Caco-2 (cell line): ENCODE measurements around the gene TOMM5. TPM values are rescaled to one million over a fixed set of nuclear protein-coding genes. Genes with fewer than 3 reads are reported as not detected.

ENCODE experiments used
- BruUV-seq: library from RNA; stranded (reverse); fragments of 400-500 nt; replicated peaks from 2 replicates; lab custom pipeline; 2021; lab: Mats Ljungman, UMichigan
- CTCF ChIA-PET: fragments of 300-600 bp; sonication (Branson Sonifier 250); formaldehyde crosslinking; loops from one replicate; lab custom pipeline; 2022; ENCODE audit warnings: antibody characterized with exemption; lab: Charles Lee
- POLR2A ChIA-PET: fragments of 300-600 bp; sonication (Branson Sonifier 250); formaldehyde crosslinking; loops from one replicate; lab custom pipeline; 2022; ENCODE audit warnings: antibody characterized with exemption; lab: Charles Lee
- DNase-seq, 2 experiments: peaks; one replicate each; pipeline versions ENCODE4 v3.0.0 to v3.0.0-alpha.2; 2020 to 2022
- H3K27me3 ChIP-seq: replicated peaks from 2 replicates; pipeline ENCODE4 v1.6.0; 2011; ENCODE audit warnings: low read length; ENCODE audit not compliant: control insufficient read depth, insufficient read depth
- H3K36me3 ChIP-seq: 2 replicates; pipeline ENCODE4 v1.5.1; 2011; ENCODE audit warnings: low read length; ENCODE audit not compliant: control insufficient read depth, insufficient read depth
- H3K4me1 ChIP-seq: fragments of 250-450 bp; sonication (Bioruptor Pico); 2 replicates; pipeline ENCODE4 v1.5.1; 2020; ENCODE audit warnings: mild to moderate bottlenecking
- H3K4me3 ChIP-seq: 2 replicates; pipeline ENCODE4 v1.5.1; 2011; ENCODE audit warnings: low read depth, mild to moderate bottlenecking, control low read depth, low read length
- H3K9me3 ChIP-seq: fragments of 250-450 bp; sonication (Bioruptor Pico); 2 replicates; pipeline ENCODE4 v1.5.1; 2020; ENCODE audit warnings: mild to moderate bottlenecking, moderate library complexity
- H3K27ac Mint-ChIP-seq: one replicate; pipeline ENCODE4 v1.8.0; 2022; ENCODE audit warnings: mixed read lengths; ENCODE audit not compliant: unreplicated experiment
- H3K27me3 Mint-ChIP-seq: one replicate; pipeline ENCODE4 v1.8.0; 2022; ENCODE audit warnings: mixed read lengths; ENCODE audit not compliant: insufficient read depth, unreplicated experiment
- H3K36me3 Mint-ChIP-seq: one replicate; pipeline ENCODE4 v1.8.0; 2022; ENCODE audit warnings: mild to moderate bottlenecking, mixed read lengths; ENCODE audit not compliant: insufficient read depth, unreplicated experiment
- H3K4me1 Mint-ChIP-seq: one replicate; pipeline ENCODE4 v1.8.0; 2022; ENCODE audit warnings: low read depth, mixed read lengths; ENCODE audit not compliant: unreplicated experiment
- H3K4me3 Mint-ChIP-seq: one replicate; pipeline ENCODE4 v1.8.0; 2022; ENCODE audit warnings: mild to moderate bottlenecking, moderate library complexity, mixed read lengths; ENCODE audit not compliant: unreplicated experiment
- H3K9me3 Mint-ChIP-seq: one replicate; pipeline ENCODE4 v1.8.0; 2022; ENCODE audit warnings: mixed read lengths; ENCODE audit not compliant: unreplicated experiment
- intact Hi-C: fragments of 100-400 bp; cut with micrococcal nuclease; formaldehyde crosslinking; loops from one replicate; pipeline ENCODE4 v1.10.0; 2022; ENCODE audit not compliant: unreplicated experiment
- total RNA-seq: library from RNA; stranded (reverse); gene quantifications from 2 replicates; pipeline ENCODE4 v1.2.3, GENCODE V29; 2022
- TF ChIP-seq, protein P1 (sequence below), 2 experiments: fragments of 200-600 bp in 1 of 2; IDR thresholded peaks; 1 replicate in 1 of 2; 2 replicates in 1 of 2; pipeline versions ENCODE4 v1.5.1 to v1.8.0; 2011 to 2022; ENCODE audit warnings: antibody characterized with exemption in 1 of 2, control low read depth in 1 of 2, inconsistent platforms in 1 of 2, low read depth in 1 of 2, low read length in 1 of 2, mild to moderate bottlenecking in 1 of 2, moderate library complexity in 1 of 2; ENCODE audit not compliant: insufficient read depth in 1 of 2, severe bottlenecking in 1 of 2, unreplicated experiment in 1 of 2

Gene TOMM5
- total RNA-seq, 1 experiment from 2014 or later, result 185 TPM

DNA sequence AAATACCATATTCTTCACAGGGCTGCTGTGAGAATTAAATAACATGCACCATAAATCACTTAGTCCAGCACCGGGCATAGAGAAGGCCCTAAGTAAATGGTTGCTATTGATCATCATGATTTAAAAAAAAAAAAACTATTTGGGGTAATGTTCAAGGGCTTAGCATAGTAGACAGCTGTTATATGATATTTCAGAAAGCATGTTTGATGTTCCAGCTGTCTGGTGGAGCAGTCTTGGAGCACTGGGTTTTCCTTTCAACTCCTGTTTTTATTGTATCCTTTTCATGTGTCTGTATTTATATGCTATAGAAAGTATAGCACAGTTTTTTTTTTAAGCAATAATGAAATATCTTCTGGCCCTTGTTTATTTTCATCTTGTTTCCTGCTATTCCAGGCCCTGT lies 28.0 kb upstream of the TOMM5 start:
- no peaks in the 10 kb centered on the region for H3K4me1 ChIP-seq
- Mint-ChIP-seq H3K4me1 (no peaks in the 10 kb centered on the region), H3K36me3 (no peaks in the 10 kb centered on the region), H3K27me3 (peaks cover 3% of the 10 kb centered on the region), H3K27ac (no peak overlapping the region), H3K4me3 (no peak overlapping the region), H3K9me3 (no peaks in the 10 kb centered on the region)
- H3K36me3 ChIP-seq, result no peaks in the 10 kb centered on the region
- BruUV-seq, result no TSS peak
- intact Hi-C loops, result no loop called here
- no peak for DNase-seq
- ChIA-PET CTCF (no interaction called here), POLR2A (no interaction called here)
- H3K4me3 ChIP-seq, result no peak overlapping the region
- TF ChIP-seq, protein P1, sequence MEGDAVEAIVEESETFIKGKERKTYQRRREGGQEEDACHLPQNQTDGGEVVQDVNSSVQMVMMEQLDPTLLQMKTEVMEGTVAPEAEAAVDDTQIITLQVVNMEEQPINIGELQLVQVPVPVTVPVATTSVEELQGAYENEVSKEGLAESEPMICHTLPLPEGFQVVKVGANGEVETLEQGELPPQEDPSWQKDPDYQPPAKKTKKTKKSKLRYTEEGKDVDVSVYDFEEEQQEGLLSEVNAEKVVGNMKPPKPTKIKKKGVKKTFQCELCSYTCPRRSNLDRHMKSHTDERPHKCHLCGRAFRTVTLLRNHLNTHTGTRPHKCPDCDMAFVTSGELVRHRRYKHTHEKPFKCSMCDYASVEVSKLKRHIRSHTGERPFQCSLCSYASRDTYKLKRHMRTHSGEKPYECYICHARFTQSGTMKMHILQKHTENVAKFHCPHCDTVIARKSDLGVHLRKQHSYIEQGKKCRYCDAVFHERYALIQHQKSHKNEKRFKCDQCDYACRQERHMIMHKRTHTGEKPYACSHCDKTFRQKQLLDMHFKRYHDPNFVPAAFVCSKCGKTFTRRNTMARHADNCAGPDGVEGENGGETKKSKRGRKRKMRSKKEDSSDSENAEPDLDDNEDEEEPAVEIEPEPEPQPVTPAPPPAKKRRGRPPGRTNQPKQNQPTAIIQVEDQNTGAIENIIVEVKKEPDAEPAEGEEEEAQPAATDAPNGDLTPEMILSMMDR (IDR thresholded peaks at IDR 0.05; ENCODE audit: insufficient read depth in 1 of 2, low read depth in 1 of 2, low read length in 1 of 2, severe bottlenecking in 1 of 2, unreplicated experiment in 1 of 2), result no peak
- H3K27me3 ChIP-seq, result no peaks in the 10 kb centered on the region
- no peaks in the 10 kb centered on the region for H3K9me3 ChIP-seq

GRCh38 chr9:37619806-37620205 lies 27.4 kb upstream of the TOMM5 start:
- Mint-ChIP-seq H3K4me1 (no peaks in the 10 kb centered on the region), H3K36me3 (no peaks in the 10 kb centered on the region), H3K27me3 (peaks cover 3% of the 10 kb centered on the region), H3K9me3 (no peaks in the 10 kb centered on the region), H3K27ac (no peak overlapping the region), H3K4me3 (no peak overlapping the region)
- no peaks in the 10 kb centered on the region for H3K9me3 ChIP-seq
- ChIA-PET POLR2A (interaction anchor here (0.6 kb wide), 1 partner anchor 152 kb away, joined by 4 read pairs; no protein-coding TSS in a partner anchor), CTCF (no interaction called here)
- TF ChIP-seq, protein P1 (IDR thresholded peaks at IDR 0.05; ENCODE audit: insufficient read depth in 1 of 2, low read depth in 1 of 2, low read length in 1 of 2, severe bottlenecking in 1 of 2, unreplicated experiment in 1 of 2), result no peak
- H3K4me3 ChIP-seq, result no peak overlapping the region
- H3K4me1 ChIP-seq, result no peaks in the 10 kb centered on the region
- H3K27me3 ChIP-seq, result no peaks in the 10 kb centered on the region
- intact Hi-C loops, result no loop called here
- no peak for DNase-seq
- no TSS peak for BruUV-seq
- no peaks in the 10 kb centered on the region for H3K36me3 ChIP-seq

- no peaks in the 10 kb centered on the region for H3K4me1 Mint-ChIP-seq
- no peak overlapping the region for H3K27ac Mint-ChIP-seq
- intact Hi-C loops, result no loop called here
- no peaks in the 10 kb centered on the region for H3K36me3 Mint-ChIP-seq
- TF ChIP-seq, protein P1 (IDR thresholded peaks at IDR 0.05; ENCODE audit: insufficient read depth in 1 of 2, low read depth in 1 of 2, low read length in 1 of 2, severe bottlenecking in 1 of 2, unreplicated experiment in 1 of 2), result no peak
- H3K4me3 Mint-ChIP-seq, result no peak overlapping the region
- Histone ChIP-seq H3K9me3 (no peaks in the 10 kb centered on the region), H3K27me3 (no peaks in the 10 kb centered on the region), H3K4me1 (no peaks in the 10 kb centered on the region), H3K4me3 (no peak overlapping the region), H3K36me3 (no peaks in the 10 kb centered on the region)
- ChIA-PET POLR2A (no interaction called here), CTCF (no interaction called here)
- no peaks in the 10 kb centered on the region for H3K9me3 Mint-ChIP-seq
- peaks cover 5% of the 10 kb centered on the region for H3K27me3 Mint-ChIP-seq
- no TSS peak for BruUV-seq
- DNase-seq, result no peak
Observed at GRCh38 chr9:37618817-37619216, 26.4 kb upstream of the TOMM5 start.
